ENCODE results near the gene LDLRAD1. TPM values are rescaled to one million over a fixed set of nuclear protein-coding genes. Genes with fewer than 3 reads are reported as not detected.

Gene LDLRAD1
- total and polyA plus RNA-seq, 4 donors: 8.0 to 30.1 (median 26.8) TPM

DNA sequence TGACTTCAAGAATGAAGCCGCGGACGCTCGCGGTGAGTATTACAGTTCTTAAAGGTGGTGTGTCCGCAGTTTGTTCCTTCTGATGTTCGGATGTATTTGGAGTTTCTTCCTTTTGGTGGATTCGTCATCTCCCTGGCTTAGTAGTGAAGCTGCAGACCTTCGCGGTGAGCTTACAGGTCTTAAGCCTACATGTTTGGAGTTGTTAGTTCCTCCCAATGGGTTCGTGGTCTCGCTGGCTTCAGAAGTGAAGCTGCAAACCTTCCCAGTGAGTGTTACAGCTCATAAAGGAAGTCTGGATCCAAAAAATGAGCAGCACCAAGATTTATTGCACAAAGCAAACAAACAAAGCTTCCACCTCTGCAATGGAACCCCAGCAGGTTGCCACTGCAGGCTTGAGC lies 14.7 kb downstream of the LDLRAD1 start:
- H3K36me3 ChIP-seq (ENCODE audit: control insufficient read depth in 4 of 4, insufficient read depth in 4 of 4, low read length in 4 of 4): no peaks in the 10 kb centered on the region
- H3K27me3 ChIP-seq (ENCODE audit: control insufficient read depth in 3 of 3, insufficient read depth in 3 of 3, low read length in 2 of 3): no peaks in the 10 kb centered on the region
- TF ChIP-seq, protein P1, sequence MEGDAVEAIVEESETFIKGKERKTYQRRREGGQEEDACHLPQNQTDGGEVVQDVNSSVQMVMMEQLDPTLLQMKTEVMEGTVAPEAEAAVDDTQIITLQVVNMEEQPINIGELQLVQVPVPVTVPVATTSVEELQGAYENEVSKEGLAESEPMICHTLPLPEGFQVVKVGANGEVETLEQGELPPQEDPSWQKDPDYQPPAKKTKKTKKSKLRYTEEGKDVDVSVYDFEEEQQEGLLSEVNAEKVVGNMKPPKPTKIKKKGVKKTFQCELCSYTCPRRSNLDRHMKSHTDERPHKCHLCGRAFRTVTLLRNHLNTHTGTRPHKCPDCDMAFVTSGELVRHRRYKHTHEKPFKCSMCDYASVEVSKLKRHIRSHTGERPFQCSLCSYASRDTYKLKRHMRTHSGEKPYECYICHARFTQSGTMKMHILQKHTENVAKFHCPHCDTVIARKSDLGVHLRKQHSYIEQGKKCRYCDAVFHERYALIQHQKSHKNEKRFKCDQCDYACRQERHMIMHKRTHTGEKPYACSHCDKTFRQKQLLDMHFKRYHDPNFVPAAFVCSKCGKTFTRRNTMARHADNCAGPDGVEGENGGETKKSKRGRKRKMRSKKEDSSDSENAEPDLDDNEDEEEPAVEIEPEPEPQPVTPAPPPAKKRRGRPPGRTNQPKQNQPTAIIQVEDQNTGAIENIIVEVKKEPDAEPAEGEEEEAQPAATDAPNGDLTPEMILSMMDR (IDR thresholded peaks at IDR 0.05; ENCODE audit: control extremely low read depth, extremely low read depth): no peak
- H3K4me3 ChIP-seq: no peak overlapping the region
- H3K27ac ChIP-seq (ENCODE audit: low read depth in 1 of 2, low read length in 1 of 2): no peak overlapping the region
- no peak overlapping the region for H3K9ac ChIP-seq (ENCODE audit: insufficient read depth in 1 of 2, low read length in 2 of 2)
- no peaks in the 10 kb centered on the region for H3K9me3 ChIP-seq (ENCODE audit: control insufficient read depth in 4 of 4, insufficient read depth in 3 of 4, low read length in 3 of 4)
- WGBS, 2 donors: 90 to 92% methylated on average over 12 of the region's 12 CpGs
- DNase-seq: no peak
- H3K4me1 ChIP-seq (ENCODE audit: control insufficient read depth in 5 of 5, insufficient read depth in 5 of 5, low read length in 5 of 5): peaks cover 0 to 14% (median 0%) of the 10 kb centered on the region in 5 donors
- ATAC-seq (ENCODE audit: insufficient read depth, low FRiP score): no peak

GRCh38 chr1:54002544-54003248 lies 15.3 kb downstream of the LDLRAD1 start:
- Histone ChIP-seq H3K27me3 (ENCODE audit: control insufficient read depth in 3 of 3, insufficient read depth in 3 of 3, low read length in 2 of 3) (no peaks in the 10 kb centered on the region), H3K27ac (ENCODE audit: low read depth in 1 of 2, low read length in 1 of 2) (no peak overlapping the region), H3K9me3 (ENCODE audit: control insufficient read depth in 4 of 4, insufficient read depth in 3 of 4, low read length in 3 of 4) (no peaks in the 10 kb centered on the region), H3K4me1 (ENCODE audit: control insufficient read depth in 5 of 5, insufficient read depth in 5 of 5, low read length in 5 of 5) (peaks cover 0 to 14% (median 0%) of the 10 kb centered on the region in 5 donors), H3K36me3 (ENCODE audit: control insufficient read depth in 4 of 4, insufficient read depth in 4 of 4, low read length in 4 of 4) (no peaks in the 10 kb centered on the region), H3K9ac (ENCODE audit: insufficient read depth in 1 of 2, low read length in 2 of 2) (no peak overlapping the region), H3K4me3 (no peak overlapping the region)
- no peak for DNase-seq
- 65 to 73% methylated on average over 9 of the region's 9 CpGs for WGBS, 2 donors
- TF ChIP-seq, protein P1 (IDR thresholded peaks at IDR 0.05; ENCODE audit: control extremely low read depth, extremely low read depth): no peak
- ATAC-seq (ENCODE audit: insufficient read depth, low FRiP score): no peak

GRCh38 chr1:54001591-54001990 lies 16.4 kb downstream of the LDLRAD1 start:
- peaks cover 0 to 14% (median 0%) of the 10 kb centered on the region in 5 donors for H3K4me1 ChIP-seq (ENCODE audit: control insufficient read depth in 5 of 5, insufficient read depth in 5 of 5, low read length in 5 of 5)
- no peak overlapping the region for H3K27ac ChIP-seq (ENCODE audit: low read depth in 1 of 2, low read length in 1 of 2)
- H3K9ac ChIP-seq (ENCODE audit: insufficient read depth in 1 of 2, low read length in 2 of 2): no peak overlapping the region
- no peak overlapping the region for H3K4me3 ChIP-seq
- H3K27me3 ChIP-seq (ENCODE audit: control insufficient read depth in 3 of 3, insufficient read depth in 3 of 3, low read length in 2 of 3): no peaks in the 10 kb centered on the region
- 58 to 66% methylated on average over 3 of the region's 3 CpGs for WGBS, 2 donors
- no peak for ATAC-seq (ENCODE audit: insufficient read depth, low FRiP score)
- no peaks in the 10 kb centered on the region for H3K9me3 ChIP-seq (ENCODE audit: control insufficient read depth in 4 of 4, insufficient read depth in 3 of 4, low read length in 3 of 4)
- DNase-seq: peak in 2 of 3 donors; percentile 16 to 40
- TF ChIP-seq, protein P1 (IDR thresholded peaks at IDR 0.05; ENCODE audit: control extremely low read depth, extremely low read depth): no peak
- no peaks in the 10 kb centered on the region for H3K36me3 ChIP-seq (ENCODE audit: control insufficient read depth in 4 of 4, insufficient read depth in 4 of 4, low read length in 4 of 4)

DNA sequence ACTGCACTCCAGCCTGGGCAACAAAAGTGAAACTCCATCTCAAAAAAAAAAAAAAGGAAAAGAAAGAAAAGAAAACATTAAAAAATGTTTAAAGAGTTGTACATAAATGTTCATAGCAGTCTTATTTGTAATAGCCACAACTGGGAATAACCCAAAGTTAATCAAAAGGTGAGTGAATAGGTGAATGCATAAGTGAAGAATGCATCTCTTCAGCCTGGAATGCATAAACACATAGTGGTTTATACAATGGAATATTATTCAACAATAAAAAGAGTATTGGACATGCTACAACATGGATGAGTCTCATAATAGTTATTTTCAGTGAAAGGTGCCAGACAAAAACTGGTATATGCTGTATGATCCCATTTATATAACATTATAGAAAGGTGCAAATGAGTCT lies 18.1 kb downstream of the LDLRAD1 start:
- Histone ChIP-seq H3K36me3 (ENCODE audit: control insufficient read depth in 4 of 4, insufficient read depth in 4 of 4, low read length in 4 of 4) (no peaks in the 10 kb centered on the region), H3K4me1 (ENCODE audit: control insufficient read depth in 5 of 5, insufficient read depth in 5 of 5, low read length in 5 of 5) (peaks cover 0 to 14% (median 0%) of the 10 kb centered on the region in 5 donors), H3K9me3 (ENCODE audit: control insufficient read depth in 4 of 4, insufficient read depth in 3 of 4, low read length in 3 of 4) (no peaks in the 10 kb centered on the region), H3K9ac (ENCODE audit: insufficient read depth in 1 of 2, low read length in 2 of 2) (no peak overlapping the region), H3K27ac (ENCODE audit: low read depth in 1 of 2, low read length in 1 of 2) (no peak overlapping the region), H3K27me3 (ENCODE audit: control insufficient read depth in 3 of 3, insufficient read depth in 3 of 3, low read length in 2 of 3) (no peaks in the 10 kb centered on the region), H3K4me3 (no peak overlapping the region)
- ATAC-seq (ENCODE audit: insufficient read depth, low FRiP score) (no peak), DNase-seq (no peak)
- TF ChIP-seq, protein P1 (IDR thresholded peaks at IDR 0.05; ENCODE audit: control extremely low read depth, extremely low read depth): no peak

Data from lung (tissue), 12 donors.